Activated naive CD4-positive, alpha-beta T cell treated with anti-CD3 and anti-CD28 coated beads, Interleukin-2, amount 50 U/mL, for 24 hours (primary cell): ENCODE data around the gene TTLL3.
A peak's percentile ranks its signal among the peaks of the same experiment; 100 is the strongest.

Experiments
- H3K27ac Mint-ChIP-seq: one replicate; pipeline ENCODE4 v1.8.0; 2021; ENCODE audit warnings: mild to moderate bottlenecking, mixed read lengths
- H3K27me3 Mint-ChIP-seq: one replicate; pipeline ENCODE4 v1.8.0; 2021; ENCODE audit warnings: mixed read lengths
- H3K36me3 Mint-ChIP-seq: one replicate; pipeline ENCODE4 v1.8.0; 2021; ENCODE audit warnings: mixed read lengths
- H3K4me1 Mint-ChIP-seq: one replicate; pipeline ENCODE4 v1.8.0; 2021; ENCODE audit warnings: mixed read lengths
- H3K4me3 Mint-ChIP-seq: one replicate; pipeline ENCODE4 v1.8.0; 2021; ENCODE audit warnings: mild to moderate bottlenecking, mixed read lengths
- H3K9me3 Mint-ChIP-seq: one replicate; pipeline ENCODE4 v1.8.0; 2021; ENCODE audit warnings: mixed read lengths

TTLL3 gene

DNA sequence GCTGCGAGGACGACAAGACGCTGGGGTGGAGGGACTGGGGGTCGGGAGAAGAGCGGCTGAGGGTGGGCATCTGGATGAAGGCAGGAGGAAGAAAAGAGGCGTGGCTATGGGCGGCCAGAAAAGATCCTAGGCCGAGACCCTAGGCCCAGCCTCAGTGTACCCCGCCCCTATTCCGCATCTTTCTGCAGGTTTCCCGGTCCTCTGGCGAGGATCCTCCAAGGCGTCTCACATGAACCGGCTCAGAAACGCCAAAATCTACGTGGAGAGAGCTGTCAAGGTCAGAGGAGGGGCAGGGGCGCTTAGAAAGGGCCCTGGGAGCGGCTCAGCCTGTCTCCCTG lies 340 bp downstream of the TTLL3 start:
- Mint-ChIP-seq H3K27me3 (no peaks in the 10 kb centered on the region), H3K9me3 (no peaks in the 10 kb centered on the region), H3K4me3 (peak overlapping the region; percentile 69), H3K4me1 (peaks cover 38% of the 10 kb centered on the region), H3K36me3 (peaks cover 3% of the 10 kb centered on the region), H3K27ac (no peak overlapping the region)

DNA sequence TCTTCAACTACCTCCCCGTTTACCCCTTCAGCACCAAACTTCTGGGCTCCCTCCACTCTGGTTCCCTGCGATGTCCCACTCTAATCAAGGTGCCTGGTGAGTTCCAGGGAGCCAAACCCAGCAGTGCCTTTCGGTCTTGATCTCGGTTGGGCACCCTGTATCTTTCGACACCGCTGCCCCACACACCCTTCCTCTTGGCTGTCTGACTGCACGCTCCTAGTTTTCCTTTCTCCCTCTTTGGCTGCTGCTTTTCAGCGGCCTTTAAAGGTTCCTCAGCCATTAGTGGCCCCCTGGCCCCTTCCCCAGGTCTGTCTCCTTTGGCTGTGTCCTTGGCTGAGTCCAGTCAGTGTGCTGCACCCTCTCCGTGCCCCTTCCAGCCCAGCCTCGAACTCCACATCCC lies 784 bp downstream of the TTLL3 start:
- H3K27me3 Mint-ChIP-seq, result no peaks in the 10 kb centered on the region

DNA sequence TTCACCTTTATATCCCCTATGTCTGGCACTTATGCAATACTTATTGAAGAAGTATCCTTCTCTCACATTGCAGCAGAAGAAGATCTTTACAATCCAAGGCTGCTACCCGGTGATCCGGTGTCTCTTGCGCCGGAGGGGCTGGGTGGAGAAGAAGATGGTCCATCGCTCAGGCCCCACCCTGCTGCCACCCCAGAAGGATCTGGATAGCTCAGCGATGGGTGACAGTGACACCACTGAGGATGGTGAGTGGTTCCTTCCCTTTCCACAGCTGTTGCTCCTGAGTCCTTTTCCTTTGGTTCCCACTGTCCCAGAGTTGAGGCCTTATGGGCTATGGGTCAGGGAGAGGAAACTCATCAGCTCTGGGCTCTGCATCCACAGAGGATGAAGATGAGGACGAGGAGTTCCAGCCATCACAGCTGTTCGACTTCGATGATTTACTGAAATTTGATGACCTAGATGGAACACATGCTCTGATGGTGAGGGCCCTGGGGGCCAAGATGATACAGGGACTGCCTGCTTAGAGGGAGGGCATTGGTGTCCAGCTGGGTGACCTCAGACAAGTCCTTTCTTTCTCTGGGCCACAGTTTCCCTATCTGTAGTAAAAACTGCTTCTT lies 2.9 kb downstream of the TTLL3 start:
- Mint-ChIP-seq H3K27ac (no peak overlapping the region), H3K27me3 (no peaks in the 10 kb centered on the region), H3K4me1 (peaks cover 32% of the 10 kb centered on the region), H3K4me3 (no peak overlapping the region), H3K36me3 (peaks cover 3% of the 10 kb centered on the region), H3K9me3 (no peaks in the 10 kb centered on the region)

More for the DNA sequence above, 784 bp downstream of the TTLL3 start:
- Mint-ChIP-seq H3K27ac (peak overlapping the region; percentile 60), H3K4me3 (peak overlapping the region; percentile 69), H3K9me3 (no peaks in the 10 kb centered on the region), H3K36me3 (peaks cover 3% of the 10 kb centered on the region), H3K4me1 (peaks cover 38% of the 10 kb centered on the region)

DNA sequence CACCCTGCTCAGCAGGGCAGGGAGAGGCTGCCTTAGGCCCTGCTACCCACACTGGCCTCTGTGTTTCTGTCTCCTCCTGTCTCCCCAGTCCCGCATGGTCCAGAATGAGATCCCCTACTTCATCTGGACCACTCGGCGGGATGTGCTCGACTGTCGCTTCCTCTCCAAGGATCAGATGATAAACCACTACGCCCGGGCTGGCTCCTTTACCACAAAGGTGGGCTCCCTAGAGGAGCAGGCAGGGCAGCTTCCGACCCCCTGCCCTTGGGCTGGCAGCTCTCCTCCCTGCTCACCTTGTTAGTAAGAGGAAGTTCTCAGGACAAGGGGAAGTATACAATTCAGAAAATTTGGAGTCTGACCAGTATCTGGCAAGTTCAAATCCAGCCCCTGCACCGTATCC lies 5.9 kb downstream of the TTLL3 start:
- Mint-ChIP-seq H3K27me3 (no peaks in the 10 kb centered on the region), H3K9me3 (no peaks in the 10 kb centered on the region), H3K4me1 (peaks cover 9% of the 10 kb centered on the region), H3K36me3 (no peaks in the 10 kb centered on the region), H3K4me3 (no peak overlapping the region), H3K27ac (no peak overlapping the region)

DNA sequence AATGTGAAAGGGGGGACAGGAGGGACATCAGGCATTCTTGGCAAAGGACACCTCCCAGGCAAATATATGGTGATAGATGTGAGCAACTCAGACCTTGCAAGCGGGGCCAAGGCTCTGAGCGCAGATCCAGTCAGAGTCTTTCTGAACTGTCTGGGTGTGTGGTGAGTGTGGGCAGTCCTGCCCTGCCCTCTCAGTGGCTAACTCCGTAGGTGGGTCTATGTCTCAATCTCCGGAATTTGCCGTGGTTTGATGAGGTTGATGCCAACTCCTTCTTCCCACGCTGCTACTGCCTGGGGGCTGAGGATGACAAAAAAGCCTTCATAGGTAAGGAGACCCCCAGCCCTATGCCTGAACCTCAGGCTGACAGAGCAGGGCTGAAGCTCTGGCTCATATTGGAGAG lies 7.4 kb downstream of the TTLL3 start:
- Mint-ChIP-seq H3K27ac (no peak overlapping the region), H3K27me3 (no peaks in the 10 kb centered on the region), H3K4me1 (no peaks in the 10 kb centered on the region), H3K9me3 (no peaks in the 10 kb centered on the region), H3K36me3 (no peaks in the 10 kb centered on the region), H3K4me3 (no peak overlapping the region)

DNA sequence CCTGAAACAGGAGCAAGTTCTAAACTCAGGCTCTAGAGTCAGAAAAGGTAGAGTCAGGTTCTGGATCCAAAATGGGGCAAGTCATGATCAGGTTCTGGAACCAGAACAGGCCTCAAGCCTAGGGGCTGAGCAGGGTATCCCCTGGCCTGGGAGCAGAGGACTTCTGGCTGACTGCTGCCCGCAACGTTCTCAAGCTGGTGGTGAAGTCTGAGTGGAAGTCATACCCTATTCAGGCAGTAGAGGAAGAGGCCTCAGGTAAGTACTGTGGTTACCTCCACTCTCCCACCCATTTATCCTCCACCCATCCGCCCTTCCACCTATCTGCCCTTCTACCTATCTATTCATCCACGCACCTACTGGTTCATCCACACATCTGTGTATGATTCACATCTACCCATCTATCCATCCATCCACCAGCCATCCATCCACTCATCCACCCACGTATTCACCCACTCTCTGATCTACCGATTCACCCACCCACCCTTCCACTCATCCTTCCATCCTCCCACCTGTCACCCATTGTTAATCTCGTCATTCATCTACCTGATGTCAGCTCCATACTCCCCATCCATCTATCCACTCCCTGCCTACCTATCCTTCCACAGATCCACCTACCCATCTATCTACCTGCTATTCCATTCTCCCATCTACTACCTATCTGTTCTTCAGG lies 8.7 kb downstream of the TTLL3 start:
- H3K9me3 Mint-ChIP-seq, result no peaks in the 10 kb centered on the region
- H3K27ac Mint-ChIP-seq, result no peak overlapping the region
- no peaks in the 10 kb centered on the region for H3K4me1 Mint-ChIP-seq
- H3K36me3 Mint-ChIP-seq, result no peaks in the 10 kb centered on the region
- H3K27me3 Mint-ChIP-seq, result no peaks in the 10 kb centered on the region
- H3K4me3 Mint-ChIP-seq, result no peak overlapping the region

DNA sequence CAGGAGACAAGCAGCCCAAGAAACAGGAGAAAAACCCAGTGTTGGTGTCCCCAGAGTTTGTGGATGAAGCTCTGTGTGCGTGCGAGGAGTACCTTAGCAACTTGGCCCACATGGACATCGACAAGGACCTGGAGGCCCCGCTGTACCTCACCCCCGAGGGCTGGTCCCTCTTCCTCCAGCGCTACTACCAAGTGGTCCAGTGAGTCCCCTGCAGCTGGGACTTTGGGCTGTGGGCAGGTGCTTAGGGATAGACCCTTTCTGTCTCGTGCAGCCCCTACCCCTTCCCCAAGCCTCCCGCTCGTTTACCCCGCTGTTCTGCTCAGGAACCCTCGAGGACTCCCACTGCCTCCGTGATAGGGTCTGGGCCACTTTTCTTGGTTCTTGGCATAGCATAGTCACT lies 10.5 kb downstream of the TTLL3 start:
- H3K4me3 Mint-ChIP-seq, result no peak overlapping the region
- H3K27me3 Mint-ChIP-seq, result no peaks in the 10 kb centered on the region
- H3K4me1 Mint-ChIP-seq, result no peaks in the 10 kb centered on the region
- H3K27ac Mint-ChIP-seq, result no peak overlapping the region
- H3K36me3 Mint-ChIP-seq, result no peaks in the 10 kb centered on the region
- no peaks in the 10 kb centered on the region for H3K9me3 Mint-ChIP-seq

DNA sequence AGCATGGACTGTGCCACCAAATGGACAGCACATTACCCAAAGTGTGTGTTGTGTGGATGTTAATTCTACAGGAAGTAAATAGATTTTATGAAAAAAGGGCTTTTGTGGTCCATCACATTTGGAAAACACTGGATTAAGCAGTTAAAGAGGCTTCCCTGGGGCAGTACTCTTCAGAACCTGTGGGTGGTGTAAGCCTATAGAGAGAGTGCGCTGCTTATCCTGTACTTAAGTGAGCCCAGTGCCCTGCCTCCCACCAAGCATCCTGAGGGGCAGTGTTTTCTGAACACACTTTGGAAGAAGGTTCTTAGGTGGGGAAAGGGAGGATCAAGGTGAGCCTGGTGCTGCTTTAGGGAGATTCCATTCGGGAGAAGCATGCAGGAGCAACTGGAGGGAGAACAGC lies 10.9 kb downstream of the TTLL3 start:
- Mint-ChIP-seq H3K27me3 (no peaks in the 10 kb centered on the region), H3K9me3 (no peaks in the 10 kb centered on the region), H3K27ac (no peak overlapping the region), H3K36me3 (no peaks in the 10 kb centered on the region), H3K4me1 (no peaks in the 10 kb centered on the region), H3K4me3 (no peak overlapping the region)

DNA sequence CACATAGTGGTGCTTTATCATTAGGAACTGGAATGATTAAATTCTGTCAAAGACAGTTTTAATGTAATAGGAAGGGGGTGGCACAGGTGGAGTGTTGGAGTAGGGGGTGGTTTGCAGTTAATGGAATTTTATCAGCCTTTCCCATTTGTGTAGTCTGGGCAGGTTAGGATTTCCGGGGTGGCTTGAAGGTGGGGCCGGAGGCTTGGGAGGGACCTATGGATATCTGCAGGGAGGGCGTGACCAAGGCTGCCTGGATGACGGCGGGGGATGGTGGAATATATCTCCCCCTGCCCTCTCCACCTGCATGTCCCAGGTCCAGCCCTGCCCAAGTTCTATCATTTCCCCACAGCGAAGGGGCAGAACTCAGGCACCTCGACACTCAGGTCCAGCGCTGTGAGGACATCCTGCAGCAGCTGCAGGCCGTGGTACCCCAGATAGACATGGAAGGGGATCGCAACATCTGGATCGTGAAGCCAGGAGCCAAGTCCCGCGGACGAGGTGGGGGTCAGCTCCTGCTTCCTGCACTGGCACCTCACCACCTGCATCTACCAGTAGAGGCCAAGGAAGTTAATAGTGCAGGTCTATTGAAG lies 15.5 kb downstream of the TTLL3 start:
- H3K4me3 Mint-ChIP-seq, result no peak overlapping the region
- no peaks in the 10 kb centered on the region for H3K36me3 Mint-ChIP-seq
- H3K27ac Mint-ChIP-seq, result no peak overlapping the region
- no peaks in the 10 kb centered on the region for H3K27me3 Mint-ChIP-seq
- H3K4me1 Mint-ChIP-seq, result no peaks in the 10 kb centered on the region
- no peaks in the 10 kb centered on the region for H3K9me3 Mint-ChIP-seq

DNA sequence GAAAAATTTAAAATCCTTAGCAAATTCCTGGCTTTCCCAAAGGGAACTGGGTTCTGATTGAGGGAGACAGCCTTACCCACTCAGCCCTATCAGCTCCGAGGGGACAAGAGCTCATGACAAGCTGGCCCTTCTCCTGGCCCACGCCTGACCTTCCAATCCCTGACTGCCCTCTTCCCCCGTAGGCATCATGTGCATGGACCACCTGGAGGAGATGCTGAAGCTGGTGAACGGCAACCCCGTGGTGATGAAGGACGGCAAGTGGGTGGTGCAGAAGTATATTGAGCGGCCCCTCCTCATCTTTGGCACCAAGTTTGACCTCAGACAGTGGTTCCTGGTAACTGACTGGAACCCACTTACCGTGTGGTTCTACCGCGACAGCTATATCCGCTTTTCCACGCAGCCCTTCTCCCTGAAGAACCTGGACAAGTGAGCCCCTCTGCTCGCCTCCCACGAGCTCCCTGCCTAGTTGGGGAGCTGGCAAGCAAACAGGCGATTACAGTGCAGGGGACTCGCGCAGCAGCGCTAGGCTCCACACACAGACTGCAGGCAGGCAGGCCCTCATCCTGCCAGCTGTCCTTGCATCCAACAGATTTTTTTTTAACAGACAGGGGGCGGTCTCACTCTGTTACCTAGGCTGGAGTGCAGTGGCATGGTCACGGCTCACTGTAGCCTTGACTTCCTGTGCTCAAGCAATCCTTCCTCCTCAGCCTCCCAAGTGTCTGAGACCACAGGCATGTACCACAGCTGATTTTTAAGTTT lies 16.9 kb downstream of the TTLL3 start:
- Mint-ChIP-seq H3K27ac (peak overlapping the region; percentile 55), H3K36me3 (peaks cover 2% of the 10 kb centered on the region), H3K27me3 (no peaks in the 10 kb centered on the region), H3K4me3 (no peak overlapping the region), H3K4me1 (peaks cover 8% of the 10 kb centered on the region), H3K9me3 (no peaks in the 10 kb centered on the region)

DNA sequence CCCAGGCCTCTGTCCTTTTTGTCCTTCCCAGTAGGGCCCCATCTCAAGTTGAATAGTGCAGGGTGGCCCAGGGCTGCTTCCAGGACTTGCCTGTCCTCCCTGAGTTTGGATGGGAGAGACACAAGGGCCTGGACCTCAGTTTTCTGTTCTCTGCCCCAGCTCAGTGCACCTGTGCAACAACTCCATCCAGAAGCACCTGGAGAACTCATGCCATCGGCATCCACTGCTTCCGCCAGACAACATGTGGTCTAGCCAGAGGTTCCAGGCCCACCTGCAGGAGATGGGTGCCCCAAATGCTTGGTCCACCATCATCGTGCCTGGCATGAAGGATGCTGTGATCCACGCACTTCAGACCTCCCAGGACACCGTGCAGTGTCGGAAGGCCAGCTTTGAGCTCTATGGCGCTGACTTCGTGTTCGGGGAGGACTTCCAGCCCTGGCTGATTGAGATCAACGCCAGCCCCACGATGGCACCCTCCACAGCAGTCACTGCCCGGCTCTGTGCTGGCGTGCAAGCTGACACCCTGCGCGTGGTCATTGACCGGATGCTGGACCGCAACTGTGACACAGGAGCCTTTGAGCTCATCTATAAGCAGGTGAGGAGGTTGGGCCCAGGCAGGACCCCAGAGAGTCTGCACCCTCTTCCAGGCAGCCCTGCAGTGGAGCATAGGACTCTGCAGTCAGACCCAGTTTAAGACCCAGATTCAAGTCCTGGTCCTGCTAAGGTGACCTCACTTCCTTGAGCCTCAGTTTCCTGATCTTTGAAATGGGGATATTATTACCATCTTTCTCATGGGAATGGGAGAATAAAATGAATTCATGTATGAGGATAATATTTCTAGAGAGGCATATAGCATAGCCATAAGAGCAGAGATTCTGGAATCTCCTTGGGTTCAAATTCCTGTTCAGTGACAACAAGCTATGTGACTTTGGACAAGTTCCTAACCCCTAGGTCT lies 19.0 kb downstream of the TTLL3 start:
- no peaks in the 10 kb centered on the region for H3K27me3 Mint-ChIP-seq
- no peaks in the 10 kb centered on the region for H3K9me3 Mint-ChIP-seq
- peaks cover 2% of the 10 kb centered on the region for H3K36me3 Mint-ChIP-seq
- H3K4me3 Mint-ChIP-seq, result no peak overlapping the region
- H3K27ac Mint-ChIP-seq, result no peak overlapping the region
- H3K4me1 Mint-ChIP-seq, result peaks cover 8% of the 10 kb centered on the region

DNA sequence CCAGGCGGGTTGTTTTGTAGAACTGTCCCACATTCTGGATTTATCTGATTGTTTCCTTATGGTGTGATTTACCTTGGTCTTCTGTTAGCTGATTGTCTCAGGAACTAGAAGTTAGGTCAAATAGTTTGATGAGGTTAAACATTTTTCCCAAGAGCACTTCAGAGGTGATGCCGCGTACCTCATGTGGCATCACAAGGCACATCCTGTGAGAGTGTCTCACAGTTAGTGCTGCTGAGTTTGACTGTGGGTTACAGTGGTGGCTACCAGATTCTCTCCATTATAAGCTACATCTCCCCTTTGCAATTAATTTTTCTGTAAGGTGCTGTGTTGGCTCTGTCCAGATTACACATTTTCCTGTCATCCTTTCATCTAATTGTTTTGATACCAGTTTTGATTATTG lies 21.2 kb downstream of the TTLL3 start:
- H3K4me1 Mint-ChIP-seq, result peaks cover 8% of the 10 kb centered on the region
- H3K9me3 Mint-ChIP-seq, result no peaks in the 10 kb centered on the region
- H3K27ac Mint-ChIP-seq, result peak overlapping the region; percentile 42
- peaks cover 2% of the 10 kb centered on the region for H3K36me3 Mint-ChIP-seq
- no peak overlapping the region for H3K4me3 Mint-ChIP-seq
- no peaks in the 10 kb centered on the region for H3K27me3 Mint-ChIP-seq

DNA sequence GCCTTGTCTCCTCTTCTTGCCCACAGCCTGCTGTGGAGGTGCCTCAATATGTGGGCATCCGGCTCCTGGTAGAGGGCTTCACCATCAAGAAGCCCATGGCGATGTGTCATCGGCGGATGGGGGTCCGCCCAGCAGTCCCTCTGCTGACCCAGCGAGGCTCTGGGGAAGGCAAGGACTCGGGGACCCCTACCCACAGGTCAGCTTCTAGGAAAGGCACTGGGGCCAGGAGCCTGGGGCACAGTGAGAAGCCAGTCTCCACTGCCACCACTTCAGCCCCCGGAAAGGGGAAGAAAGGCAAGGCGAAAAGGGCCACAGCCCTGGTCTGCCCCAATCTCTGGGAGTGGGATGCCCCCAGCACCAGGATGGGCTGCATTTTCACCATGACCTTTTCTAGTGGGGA lies 23.0 kb downstream of the TTLL3 start:
- no peaks in the 10 kb centered on the region for H3K27me3 Mint-ChIP-seq
- no peak overlapping the region for H3K27ac Mint-ChIP-seq
- no peaks in the 10 kb centered on the region for H3K9me3 Mint-ChIP-seq
- no peak overlapping the region for H3K4me3 Mint-ChIP-seq
- H3K4me1 Mint-ChIP-seq, result peaks cover 8% of the 10 kb centered on the region
- H3K36me3 Mint-ChIP-seq, result peaks cover 4% of the 10 kb centered on the region

DNA sequence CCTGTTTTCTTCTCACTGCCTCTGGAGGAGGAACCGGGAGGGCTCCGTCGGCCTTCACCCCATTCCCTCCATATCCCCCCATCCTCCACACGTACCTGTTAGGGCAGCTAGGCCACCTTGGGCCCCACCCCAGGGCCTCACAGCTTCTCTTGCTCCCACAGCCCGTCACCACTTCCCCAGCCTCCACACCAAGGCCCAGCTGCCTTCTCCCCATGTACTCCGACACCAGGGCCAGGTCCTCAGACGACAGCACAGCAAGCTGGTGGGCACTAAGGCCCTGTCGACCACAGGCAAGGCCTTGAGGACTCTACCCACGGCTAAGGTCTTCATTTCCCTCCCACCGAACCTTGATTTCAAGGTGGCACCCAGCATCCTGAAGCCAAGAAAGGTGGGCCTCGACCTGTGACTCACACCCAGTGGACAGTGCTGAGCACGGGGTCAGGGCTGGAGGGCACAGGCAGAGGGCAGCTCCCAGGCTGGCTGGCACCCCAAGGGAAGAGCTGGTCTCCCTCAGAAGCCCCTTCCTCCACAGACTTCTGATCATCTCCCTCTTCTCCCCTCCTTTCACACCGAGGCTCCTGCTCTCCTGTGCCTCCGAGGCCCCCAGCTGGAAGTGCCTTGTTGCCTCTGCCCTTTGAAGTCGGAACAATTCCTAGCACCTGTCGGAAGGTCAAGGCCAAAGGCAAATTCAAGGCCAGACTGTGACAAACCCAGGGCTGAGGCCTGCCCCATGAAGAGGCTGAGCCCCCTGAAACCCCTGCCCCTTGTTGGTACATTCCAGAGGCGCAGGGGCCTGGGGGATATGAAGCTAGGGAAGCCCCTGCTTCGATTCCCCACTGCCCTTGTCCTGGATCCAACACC lies 24.7 kb downstream of the TTLL3 start:
- H3K27ac Mint-ChIP-seq, result no peak overlapping the region
- H3K36me3 Mint-ChIP-seq, result peaks cover 4% of the 10 kb centered on the region
- H3K9me3 Mint-ChIP-seq, result no peaks in the 10 kb centered on the region

More for the DNA sequence above, 24.7 kb downstream of the TTLL3 start:
- Mint-ChIP-seq H3K4me3 (no peak overlapping the region), H3K27me3 (no peaks in the 10 kb centered on the region), H3K4me1 (peaks cover 8% of the 10 kb centered on the region)
